ENCODE measurements around the gene C6orf132. TPM values are rescaled to one million over a fixed set of nuclear protein-coding genes. Genes with fewer than 3 reads are reported as not detected.
A peak's percentile ranks its signal among the peaks of the same experiment; 100 is the strongest.
"Not testable (repeated sequence)": the region's sequence is repeated elsewhere in the genome, so short reads cannot be mapped to it uniquely, and the experiment has no call there.

Gene C6orf132
- total and polyA plus RNA-seq, 9 of the 15 experiments (the other 6 are each of a cell fraction or from before 2014, with no cell fraction given) = 0.06 to 0.35 (median 0.14) TPM

DNA sequence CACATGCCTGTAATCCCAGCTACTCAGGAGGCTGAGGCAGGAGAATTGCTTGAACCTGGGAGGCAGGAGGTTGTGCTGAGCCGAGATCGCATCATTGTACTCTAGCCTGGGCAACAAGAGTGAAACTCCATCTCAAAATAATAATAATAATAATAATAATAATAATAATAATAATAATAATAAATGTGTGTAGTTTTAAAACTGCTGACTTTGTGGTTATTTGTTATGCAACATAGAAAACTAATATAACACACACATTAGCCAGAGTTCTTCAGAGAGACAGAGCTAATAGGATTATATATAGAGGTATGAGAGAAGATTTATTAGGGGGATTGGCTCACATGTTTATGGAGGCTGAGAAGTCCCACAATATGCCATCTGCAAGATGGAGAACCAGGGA, 27.4 kb upstream of the C6orf132 start:
- FAIRE-seq; ATAC-seq; H3K4me2 ChIP-seq (ENCODE audit: insufficient read depth, low read length); DNase-seq (ENCODE audit: extremely low read depth in 1 of 4, low spot score in 3 of 4); H3K4me1 ChIP-seq (replicated peaks in 1 of 2; ENCODE audit: control insufficient read depth in 2 of 2, insufficient read depth in 2 of 2, low read length in 2 of 2); H3K4me3 ChIP-seq; BruUV-seq (replicated peaks); H3K36me3 ChIP-seq (ENCODE audit: control insufficient read depth, insufficient read depth, low read length); H4K20me1 ChIP-seq (replicated peaks; ENCODE audit: control insufficient read depth, insufficient read depth, low read length); in situ Hi-C loops (cut with MboI); H3K27me3 ChIP-seq (ENCODE audit: control insufficient read depth in 2 of 2, insufficient read depth in 2 of 2, low read length in 2 of 2); H3K9me1 ChIP-seq (ENCODE audit: control insufficient read depth, insufficient read depth, low read length); H3K27ac ChIP-seq (ENCODE audit: extremely low read depth, low read depth, low read length); H3K9me3 ChIP-seq (replicated peaks; ENCODE audit: control insufficient read depth, insufficient read depth, low read depth, low read length); H3K9ac ChIP-seq (ENCODE audit: insufficient read depth in 1 of 2, low read depth in 2 of 2, low read length in 2 of 2); intact Hi-C loops (cut with micrococcal nuclease); H2AFZ ChIP-seq (ENCODE audit: low read depth, low read length); H3K79me2 ChIP-seq (ENCODE audit: control insufficient read depth, insufficient read depth, low read length): not testable (repeated sequence)
- CTCF ChIA-PET (ENCODE audit: low intra/inter-chr PET ratio) = interaction anchor here (4.6 kb wide), 1 partner anchor 45 kb away, joined by 47 read pairs; no protein-coding TSS in a partner anchor
- WGBS (ENCODE audit: insufficient coverage, low coverage, missing lambda C conversion rate) = 25% methylated on average over 2 of the region's 2 CpGs
- POLR2A ChIA-PET = interaction anchor here (2.0 kb wide), 1 partner anchor 24 kb away, joined by 5 read pairs; the partner anchor contains the start of gene GUCA1B
- peak; percentile 74 for TF ChIP-seq C11orf30 (IDR thresholded peaks at IDR 0.05; ENCODE audit: low read depth)
- peak; percentile 46 for TF ChIP-seq MAFG (tag; conservative IDR thresholded peaks at IDR 0.05)
- TF ChIP-seq MAFF (IDR thresholded peaks at IDR 0.05; ENCODE audit: low read length) = peak; percentile 17; the same call in 1 of the 2 replicates
- TF ChIP-seq ZNF316 (IDR thresholded peaks at IDR 0.05) = peak; percentile 81
- TF ChIP-seq MAFK (IDR thresholded peaks at IDR 0.05; ENCODE audit: low read length) = peak; percentile 30; the same call in 1 of the 2 replicates

- peaks cover 3 to 9% of the 10 kb centered on the region in 2 experiments; a peak in 2 of 5 replicates for H3K27me3 ChIP-seq (ENCODE audit: control insufficient read depth in 2 of 2, insufficient read depth in 2 of 2, low read length in 2 of 2)
- intact Hi-C loops (cut with micrococcal nuclease) = no loop called here
- ChIA-PET CTCF (ENCODE audit: low intra/inter-chr PET ratio) (interaction anchor here (1.2 to 4.9 kb wide), 4 partner anchors 46 to 92 kb away, joined by 5 to 77 read pairs (median 42); no protein-coding TSS in a partner anchor), POLR2A (interaction anchor here (0.6 to 2.0 kb wide), 4 partner anchors 26 to 273 kb away, joined by 3 to 5 read pairs (median 4); partner anchors contain the start of gene GUCA1B)
- FAIRE-seq (no peak), DNase-seq (ENCODE audit: extremely low read depth in 1 of 4, low spot score in 3 of 4) (no peak), ATAC-seq (no peak)
- H3K4me1 ChIP-seq (replicated peaks in 1 of 2; ENCODE audit: control insufficient read depth in 2 of 2, insufficient read depth in 2 of 2, low read length in 2 of 2) = peaks cover 6 to 8% of the 10 kb centered on the region in 2 experiments; a peak in 1 of 5 replicates
- no TSS peak for BruUV-seq (replicated peaks)
- 47% methylated on average over 6 of the region's 6 CpGs for WGBS (ENCODE audit: insufficient coverage, low coverage, missing lambda C conversion rate)
- in situ Hi-C loops (cut with MboI) = no loop called here
- no peak overlapping the region for H3K27ac ChIP-seq (ENCODE audit: extremely low read depth, low read depth, low read length)
- peak overlapping the region; percentile 25 for H2AFZ ChIP-seq (ENCODE audit: low read depth, low read length)
- H3K9me1 ChIP-seq (ENCODE audit: control insufficient read depth, insufficient read depth, low read length) = no peaks in the 10 kb centered on the region
- no peaks in the 10 kb centered on the region for H3K79me2 ChIP-seq (ENCODE audit: control insufficient read depth, insufficient read depth, low read length)
- no peaks in the 10 kb centered on the region for H3K36me3 ChIP-seq (ENCODE audit: control insufficient read depth, insufficient read depth, low read length)
- H4K20me1 ChIP-seq (replicated peaks; ENCODE audit: control insufficient read depth, insufficient read depth, low read length) = no peaks in the 10 kb centered on the region
- no peak overlapping the region for H3K4me2 ChIP-seq (ENCODE audit: insufficient read depth, low read length)
- H3K9me3 ChIP-seq (replicated peaks; ENCODE audit: control insufficient read depth, insufficient read depth, low read depth, low read length) = no peaks in the 10 kb centered on the region; the same call in 1 of the 2 replicates
- H3K9ac ChIP-seq (ENCODE audit: insufficient read depth in 1 of 2, low read depth in 2 of 2, low read length in 2 of 2) = no peak overlapping the region
- no peak overlapping the region for H3K4me3 ChIP-seq
- TF ChIP-seq ARID2 (IDR thresholded peaks at IDR 0.05) = 0 out of 2 replicates have a peak, but pooled peaks have one; percentile 76
- peak in 1 of 2 experiments; percentile 71; a peak in 3 of 4 replicates for TF ChIP-seq RAD21 (CRISPR knock-in tag; conservative IDR thresholded peaks at IDR 0.05 in 1 of 2, IDR thresholded peaks at IDR 0.05 in 1 of 2)
These were observed 26.2 kb upstream of the C6orf132 start for GRCh38 chr6:42168650-42169049.

Measured in K562 (cell line).